NCI-H1417 (cell line): ENCODE results near the gene RGS6.

ENCODE experiments used
- DNase-seq, 3 experiments: peaks; one replicate each; lab custom pipeline; 2025; lab: John Stamatoyannopoulos, UW

Gene RGS6

DNA sequence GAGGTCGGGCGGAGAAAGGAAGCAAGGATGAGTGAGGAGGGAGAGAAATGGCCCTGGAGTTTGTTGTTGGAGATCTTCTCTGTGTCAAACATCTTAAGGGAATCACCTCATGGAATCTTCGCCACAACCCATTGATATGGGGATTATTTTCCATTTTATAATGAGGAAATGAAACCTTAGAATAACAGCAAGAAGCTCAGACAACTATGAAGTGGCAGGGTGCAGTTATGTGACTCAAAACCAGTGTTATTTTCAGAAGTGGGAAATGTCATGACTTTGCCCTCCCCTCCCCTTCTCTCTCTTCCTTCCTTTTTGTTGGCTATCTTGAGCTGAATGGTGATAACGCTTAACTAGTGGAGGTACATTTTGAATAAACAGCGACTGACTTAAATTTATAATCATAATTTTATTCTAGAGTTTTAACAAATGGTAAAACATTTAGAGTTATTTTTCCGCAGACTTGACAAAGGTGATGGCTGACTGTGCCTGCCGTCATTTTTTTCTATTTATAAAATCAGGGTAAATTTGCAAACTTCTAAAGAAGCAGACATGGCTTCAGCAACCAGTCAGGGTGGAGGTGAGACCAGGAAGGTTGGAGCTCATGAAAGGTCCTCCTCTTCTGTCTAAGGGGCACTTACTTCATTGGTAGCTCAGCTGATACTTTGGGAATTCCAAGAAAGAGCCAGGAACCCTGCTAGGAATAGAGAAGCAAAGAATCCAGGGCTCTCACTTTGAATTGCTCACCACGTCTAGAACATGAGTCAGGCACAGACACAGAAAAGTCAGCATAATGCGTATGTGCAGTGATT, 232.4 kb downstream of the RGS6 start:
- no peak for DNase-seq

DNA sequence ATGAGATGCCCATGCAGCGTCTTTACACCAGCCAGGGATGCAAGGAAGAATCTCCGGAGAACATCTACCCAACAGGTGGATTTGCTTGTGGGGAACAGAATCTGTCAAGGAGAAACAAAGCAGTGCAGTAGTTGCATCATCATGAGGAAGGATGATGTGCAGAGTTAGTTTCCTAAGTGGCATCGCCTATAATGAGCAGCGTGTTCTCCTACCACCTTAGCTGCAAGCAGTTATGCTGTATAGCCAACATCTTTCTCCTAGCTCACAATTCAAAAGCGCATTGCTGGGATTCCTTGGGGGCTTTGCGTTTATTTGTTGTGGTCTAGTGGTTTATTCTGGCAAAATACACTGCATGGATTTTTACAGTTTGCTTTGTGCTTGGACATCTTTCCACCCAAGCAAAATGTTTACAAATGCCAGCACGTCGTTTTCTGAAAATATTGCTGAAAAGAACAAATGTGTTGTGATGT, 233.0 kb downstream of the RGS6 start:
- no peak for DNase-seq

DNA sequence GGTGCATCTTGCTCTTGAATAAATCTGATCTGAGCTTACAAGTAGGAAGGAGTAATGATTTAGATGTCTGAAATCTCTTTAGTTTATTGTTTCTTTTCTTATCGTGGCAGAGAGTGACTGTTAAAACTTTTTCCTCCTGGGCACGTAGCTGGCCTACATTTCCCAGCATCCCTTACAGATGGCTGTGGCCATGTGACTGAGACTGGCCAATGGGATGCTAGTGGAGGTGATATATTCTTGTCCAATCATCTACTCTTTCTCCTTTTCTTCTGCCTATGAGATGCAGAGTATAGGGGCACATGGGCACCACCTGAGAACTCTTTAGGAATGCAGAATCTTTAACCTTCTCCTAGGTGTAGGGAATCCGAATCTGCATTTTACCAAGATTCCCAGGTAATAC, 237.3 kb downstream of the RGS6 start:
- DNase-seq, result no peak

DNA sequence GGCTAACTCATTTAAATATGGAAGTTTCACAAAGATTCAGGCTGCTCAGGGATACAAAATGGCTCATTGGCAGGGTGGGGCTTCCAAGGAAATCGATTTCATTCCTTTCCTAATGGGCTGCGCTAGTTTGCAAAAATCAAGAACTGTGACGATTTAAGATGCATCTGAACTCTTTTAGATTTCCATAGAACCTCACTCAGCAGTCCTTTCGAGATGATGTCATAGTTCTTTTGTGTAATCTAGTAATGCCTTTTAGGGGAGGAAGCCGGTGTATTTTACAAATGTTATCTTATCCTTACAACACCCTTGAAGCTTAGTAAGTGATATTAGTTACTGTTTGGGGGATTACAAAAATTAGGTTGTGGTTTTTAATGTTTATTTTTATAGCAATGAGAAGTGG, 239.8 kb downstream of the RGS6 start:
- DNase-seq, result peak in 1 of 3 experiments; percentile 11

DNA sequence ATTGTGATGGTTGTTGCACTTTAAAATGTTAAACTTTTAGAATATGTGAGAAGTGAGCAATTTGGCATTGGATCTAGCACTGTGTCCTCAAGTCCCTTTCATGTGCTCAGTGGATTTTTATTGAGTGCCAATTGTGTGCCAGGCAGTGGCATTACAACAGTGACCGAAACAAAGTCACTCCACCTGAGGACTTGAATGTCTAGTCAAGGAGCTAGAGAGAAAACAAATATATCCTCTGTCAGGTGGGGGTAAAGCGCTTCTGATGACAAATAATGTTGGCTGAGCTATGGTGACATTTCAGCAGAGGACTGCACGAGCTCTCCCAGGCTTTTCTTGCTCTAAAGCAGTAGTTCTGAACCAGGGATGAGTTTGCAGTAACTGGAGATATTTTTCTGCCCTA, 240.4 kb downstream of the RGS6 start:
- DNase-seq, result peak in 1 of 3 experiments; percentile 12

DNA sequence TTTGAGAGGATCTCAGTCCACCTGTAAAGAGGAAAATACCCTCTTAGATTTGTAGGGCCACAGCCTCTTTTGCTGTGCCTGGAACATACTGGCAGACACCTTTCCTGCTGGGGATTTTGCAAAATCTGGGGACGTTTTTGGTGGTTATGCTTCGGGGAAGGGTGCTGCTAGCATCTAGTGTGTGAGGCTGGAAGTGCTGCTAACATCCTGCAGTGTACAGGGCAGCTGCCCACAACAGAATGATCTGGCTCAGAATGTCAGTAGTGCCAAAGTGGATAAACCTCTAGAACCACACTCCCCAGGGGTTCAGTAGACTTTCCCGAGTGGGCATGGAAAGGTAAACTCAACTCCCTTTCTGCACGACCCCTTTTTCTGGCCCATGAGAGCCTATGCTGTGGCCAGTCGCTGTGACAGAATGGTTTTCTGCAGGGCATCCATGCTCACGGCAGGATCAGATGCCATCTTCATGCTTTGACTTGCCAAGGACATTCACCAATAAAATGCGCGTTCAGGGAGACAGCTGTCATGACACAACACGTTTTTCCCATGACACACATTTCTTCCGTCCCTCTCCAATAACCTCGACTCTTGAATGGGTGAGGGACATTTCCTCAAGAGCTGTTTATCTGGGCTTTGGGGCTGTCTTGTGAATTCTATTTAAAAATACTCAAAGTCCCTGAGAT, 240.9 kb downstream of the RGS6 start:
- peak in 1 of 3 experiments; percentile 8 for DNase-seq

DNA sequence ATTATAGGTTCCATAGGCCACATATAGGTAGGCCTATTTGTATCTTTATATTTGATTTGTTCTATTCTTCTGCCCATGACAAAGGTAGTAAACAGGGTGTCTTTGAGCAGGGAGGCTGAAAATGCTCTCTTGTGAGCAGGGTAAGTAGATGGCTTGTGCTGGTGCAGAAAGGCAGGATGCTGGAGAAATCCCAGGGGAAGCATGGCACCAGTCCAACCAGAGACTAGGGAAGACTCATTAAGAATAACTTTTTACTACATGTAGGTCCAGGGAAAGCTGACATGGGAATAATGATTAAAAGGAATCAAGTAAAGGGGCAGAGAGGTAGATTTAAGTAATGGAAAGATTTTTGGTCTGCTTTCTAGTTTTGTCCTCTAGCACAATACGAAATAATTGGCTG, 245.0 kb downstream of the RGS6 start:
- no peak for DNase-seq

DNA sequence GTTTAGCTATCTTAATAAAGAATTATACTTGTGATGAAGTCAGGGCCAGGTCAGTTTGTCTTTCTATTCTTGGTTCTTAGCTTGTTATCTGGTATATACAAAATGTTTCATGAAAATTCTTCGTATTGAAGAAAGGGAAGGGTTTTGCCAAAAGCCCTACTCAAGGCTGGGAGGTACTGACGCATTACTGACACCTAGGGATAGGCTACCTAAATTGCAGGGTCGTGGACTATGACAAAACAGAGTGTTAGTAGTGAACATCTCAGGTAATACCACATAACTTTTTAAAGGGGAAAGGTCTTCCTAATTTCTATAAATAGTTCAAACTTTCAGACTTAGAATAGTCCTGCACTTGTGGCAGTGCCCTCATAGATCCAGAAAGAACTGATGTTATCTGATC, 246.3 kb downstream of the RGS6 start:
- DNase-seq, result no peak

DNA sequence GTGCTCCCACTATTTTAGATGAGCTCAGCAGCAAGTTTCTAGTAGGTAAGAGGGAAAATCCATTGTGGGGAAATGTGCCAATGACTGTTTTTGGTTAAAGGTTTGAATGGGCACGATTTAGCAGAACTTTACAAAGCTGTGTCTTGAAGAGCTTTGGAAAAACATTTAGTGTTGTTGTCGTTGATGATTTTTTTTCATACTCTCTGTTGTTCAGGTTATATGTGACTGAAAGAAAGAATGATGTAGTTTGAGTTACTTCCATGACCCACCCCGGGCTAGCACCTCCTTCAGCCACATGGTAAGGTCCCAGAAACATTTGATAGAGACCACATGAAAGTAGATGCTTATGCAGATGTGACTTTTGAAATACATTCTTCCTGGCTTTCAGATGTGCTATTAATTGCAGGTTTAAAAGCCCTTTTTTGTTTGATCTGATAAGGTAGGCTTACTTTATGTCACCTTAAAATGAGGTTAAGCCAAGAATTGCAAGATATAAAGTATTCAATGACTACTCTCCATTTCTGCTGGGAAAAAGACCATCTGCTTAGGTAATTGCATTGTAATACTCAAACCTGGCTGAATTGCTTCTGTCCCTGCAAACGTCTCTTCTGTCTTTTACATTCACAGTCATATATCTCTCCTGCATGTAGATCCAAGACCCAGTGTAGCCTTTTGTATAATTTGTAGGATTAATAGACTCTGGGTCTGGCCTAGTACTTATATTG, 250.6 kb downstream of the RGS6 start:
- no peak for DNase-seq

DNA sequence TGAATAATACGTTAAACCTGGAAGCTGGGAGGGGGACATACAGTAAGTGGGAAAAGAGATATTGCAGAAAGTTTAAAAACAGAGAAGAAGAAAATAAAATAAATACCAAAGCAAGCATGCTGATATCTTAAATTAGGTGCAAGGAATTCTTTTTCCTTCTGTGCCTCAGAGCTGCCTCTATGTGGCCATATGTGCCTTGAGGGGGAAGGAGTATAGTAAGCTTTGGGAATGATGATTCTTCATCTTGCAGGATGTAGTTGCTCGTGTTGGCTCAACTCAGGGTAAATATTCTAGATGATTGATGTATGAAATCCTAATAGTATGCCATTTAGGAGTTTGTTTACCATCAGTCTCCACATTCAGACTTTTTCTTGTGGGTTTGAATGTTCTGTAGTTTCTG, 251.4 kb downstream of the RGS6 start:
- DNase-seq, result peak in 1 of 3 experiments; percentile 43

DNA sequence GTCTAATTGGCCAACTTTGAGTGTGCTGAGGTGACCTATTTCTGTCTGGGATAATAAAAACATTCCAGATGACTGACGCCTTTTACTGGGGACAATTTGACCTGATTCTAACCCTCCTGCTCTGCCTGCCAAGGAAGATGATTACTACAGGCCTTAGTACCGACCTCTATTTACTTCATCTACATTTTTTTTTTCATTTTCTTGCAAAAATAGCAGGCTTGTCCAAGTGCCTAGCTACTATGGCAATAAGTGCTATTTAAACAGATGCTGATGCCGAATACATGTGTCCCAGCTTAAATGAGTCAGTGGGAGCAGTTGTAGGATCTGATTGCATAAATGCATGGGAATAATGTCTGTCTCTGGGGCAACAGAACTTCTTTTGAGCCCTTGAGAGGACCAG, 254.3 kb downstream of the RGS6 start:
- DNase-seq, result no peak

DNA sequence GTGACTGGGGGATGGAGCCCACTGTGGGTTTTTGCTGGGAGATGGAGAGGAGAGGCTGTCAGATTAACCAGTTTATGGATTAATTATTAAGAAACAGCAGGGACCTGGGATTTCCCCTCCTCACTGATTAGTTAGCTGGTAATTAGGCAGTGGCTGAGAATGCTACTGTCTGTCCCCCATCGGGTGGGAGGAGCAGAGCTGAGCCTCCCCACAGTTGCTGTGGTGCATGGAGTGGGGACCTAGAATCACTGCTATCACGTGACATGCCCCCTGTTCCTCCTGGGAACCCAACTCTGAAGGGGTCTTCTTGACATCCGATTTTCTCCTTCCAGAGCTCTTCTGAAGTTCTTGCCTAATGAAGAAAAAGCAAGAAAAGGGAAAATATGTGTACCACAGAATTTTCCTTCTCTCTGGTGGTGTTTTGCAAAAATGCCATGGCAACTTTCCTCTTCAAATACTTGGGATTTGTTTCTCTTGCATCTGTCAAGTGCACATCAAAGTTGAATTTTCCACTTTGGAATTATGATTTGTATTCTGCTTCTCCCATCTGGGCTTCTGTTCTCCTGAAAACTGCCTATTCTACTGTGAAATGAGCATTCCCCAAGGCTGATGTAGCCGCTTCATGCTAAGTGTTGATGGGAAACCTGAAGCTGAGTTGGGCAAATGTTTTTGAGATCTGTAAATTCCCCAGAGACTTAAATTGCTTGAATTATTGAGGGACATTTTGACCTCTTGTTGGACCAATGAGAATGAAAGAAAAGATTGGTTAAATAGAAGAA, 264.2 kb downstream of the RGS6 start:
- DNase-seq, result no peak

DNA sequence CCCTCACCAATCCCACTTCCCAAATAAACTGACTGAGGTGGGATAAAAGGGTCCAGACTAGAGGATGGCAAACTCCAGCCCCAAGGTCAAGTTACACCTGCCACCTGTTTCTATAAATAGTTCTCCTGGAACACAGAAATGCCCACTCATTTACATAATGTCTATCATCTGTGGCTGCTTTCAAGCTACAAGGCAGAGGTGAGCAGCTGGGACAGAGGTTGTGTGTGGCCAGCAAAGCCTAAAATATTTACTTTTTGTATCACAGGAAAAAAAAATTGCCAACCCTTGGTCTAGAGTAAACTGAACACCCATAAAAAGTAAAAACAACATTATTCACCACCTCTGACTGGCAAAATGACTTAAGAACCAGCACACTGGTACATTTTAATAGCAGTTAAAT, 269.4 kb downstream of the RGS6 start:
- peak in 2 of 3 experiments; percentile 31 to 47 for DNase-seq

DNA sequence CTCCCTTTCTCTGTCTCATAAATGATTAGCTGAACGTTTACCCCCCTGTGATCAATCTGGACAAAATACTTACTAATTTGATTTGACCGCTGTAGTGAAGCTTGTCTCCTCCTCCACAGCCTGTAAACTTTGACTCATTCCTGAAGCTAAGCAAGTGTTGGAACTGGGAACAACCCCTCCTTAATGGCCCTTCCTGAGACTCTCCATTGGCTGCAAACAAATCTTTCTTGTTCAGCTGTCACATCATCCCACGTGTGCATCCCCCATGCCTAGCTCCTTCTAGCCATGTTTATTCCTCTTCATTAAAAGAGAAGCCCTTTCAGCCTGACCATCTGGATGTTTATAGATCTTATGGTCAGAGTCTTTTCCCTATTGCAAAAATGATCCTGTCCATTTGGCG, 281.2 kb downstream of the RGS6 start:
- no peak for DNase-seq

DNA sequence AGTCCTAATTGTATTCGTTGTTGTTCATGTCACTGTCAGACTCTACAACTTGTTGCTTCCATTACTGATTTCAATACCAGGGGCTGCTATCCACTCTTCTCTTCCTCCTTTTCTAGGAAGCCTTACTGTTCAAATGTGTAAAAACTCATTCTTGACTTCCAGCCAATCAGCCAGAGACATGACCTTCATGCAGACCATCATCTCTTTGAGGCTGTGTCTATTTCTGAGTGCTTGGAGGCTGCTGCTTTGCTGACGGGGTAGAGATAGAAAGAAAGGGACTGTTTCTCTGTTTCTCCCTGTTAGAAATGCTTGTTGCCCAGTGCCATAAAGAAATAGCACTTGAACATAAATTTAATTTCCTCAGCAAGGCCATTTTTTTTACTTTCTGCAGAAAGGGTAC, 282.9 kb downstream of the RGS6 start:
- no peak for DNase-seq

DNA sequence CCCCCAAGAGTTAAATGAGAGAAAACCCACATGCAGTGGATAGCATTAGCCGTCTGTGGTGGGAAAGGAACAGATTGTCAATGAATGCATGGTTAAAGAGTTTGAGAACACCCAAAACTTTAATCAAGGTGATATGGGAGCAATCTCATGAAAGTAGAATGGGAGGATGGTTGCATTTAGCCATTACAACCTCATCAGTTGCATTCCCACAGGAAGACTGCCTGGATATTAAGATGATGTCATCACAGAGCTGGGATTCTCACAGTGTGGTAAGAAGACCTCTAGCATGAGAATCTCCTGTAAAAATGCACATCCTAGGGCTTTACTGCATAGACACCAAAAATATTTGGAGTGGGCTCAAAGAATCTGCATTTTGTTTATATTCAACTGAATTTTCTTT, 284.9 kb downstream of the RGS6 start:
- DNase-seq, result no peak

DNA sequence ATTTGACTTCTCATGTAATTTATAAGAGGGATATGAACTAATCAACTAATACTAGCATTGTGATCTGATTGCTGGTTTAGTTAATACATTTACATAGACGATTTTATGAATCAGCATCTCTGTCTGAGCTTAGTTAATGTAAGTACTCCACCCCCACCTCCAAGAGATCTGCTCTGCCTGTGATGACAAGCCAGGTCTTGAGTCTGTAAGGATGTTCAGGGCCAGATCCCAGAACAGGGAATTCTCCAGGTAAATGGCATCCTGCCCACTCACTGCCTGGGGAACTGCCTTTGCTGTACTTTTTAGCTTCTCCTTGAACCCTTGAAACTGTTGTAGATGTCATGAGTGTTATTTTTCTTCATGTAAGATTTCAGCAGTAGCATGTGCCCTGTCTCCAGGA, 289.8 kb downstream of the RGS6 start:
- no peak for DNase-seq

DNA sequence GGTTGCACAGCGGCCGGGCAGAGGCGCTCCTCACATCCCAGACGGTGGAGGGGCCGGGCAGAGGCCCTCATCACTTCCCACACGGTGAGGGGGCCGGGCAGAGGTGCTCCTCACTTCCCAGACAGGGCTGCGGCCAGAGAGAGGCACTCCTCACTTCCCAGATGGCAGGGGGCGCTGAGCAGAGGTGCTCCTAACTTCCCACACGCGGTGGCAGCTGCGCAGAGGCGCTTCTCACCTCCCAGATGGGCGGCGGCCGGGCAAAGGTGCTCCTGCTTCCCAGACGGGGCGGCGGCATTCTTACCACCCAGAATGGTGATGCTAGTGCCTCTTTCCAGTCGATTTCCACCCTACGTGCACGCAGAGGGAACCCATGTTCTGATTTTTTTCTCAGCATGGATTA, 304.4 kb downstream of the RGS6 start:
- DNase-seq, result no peak

DNA sequence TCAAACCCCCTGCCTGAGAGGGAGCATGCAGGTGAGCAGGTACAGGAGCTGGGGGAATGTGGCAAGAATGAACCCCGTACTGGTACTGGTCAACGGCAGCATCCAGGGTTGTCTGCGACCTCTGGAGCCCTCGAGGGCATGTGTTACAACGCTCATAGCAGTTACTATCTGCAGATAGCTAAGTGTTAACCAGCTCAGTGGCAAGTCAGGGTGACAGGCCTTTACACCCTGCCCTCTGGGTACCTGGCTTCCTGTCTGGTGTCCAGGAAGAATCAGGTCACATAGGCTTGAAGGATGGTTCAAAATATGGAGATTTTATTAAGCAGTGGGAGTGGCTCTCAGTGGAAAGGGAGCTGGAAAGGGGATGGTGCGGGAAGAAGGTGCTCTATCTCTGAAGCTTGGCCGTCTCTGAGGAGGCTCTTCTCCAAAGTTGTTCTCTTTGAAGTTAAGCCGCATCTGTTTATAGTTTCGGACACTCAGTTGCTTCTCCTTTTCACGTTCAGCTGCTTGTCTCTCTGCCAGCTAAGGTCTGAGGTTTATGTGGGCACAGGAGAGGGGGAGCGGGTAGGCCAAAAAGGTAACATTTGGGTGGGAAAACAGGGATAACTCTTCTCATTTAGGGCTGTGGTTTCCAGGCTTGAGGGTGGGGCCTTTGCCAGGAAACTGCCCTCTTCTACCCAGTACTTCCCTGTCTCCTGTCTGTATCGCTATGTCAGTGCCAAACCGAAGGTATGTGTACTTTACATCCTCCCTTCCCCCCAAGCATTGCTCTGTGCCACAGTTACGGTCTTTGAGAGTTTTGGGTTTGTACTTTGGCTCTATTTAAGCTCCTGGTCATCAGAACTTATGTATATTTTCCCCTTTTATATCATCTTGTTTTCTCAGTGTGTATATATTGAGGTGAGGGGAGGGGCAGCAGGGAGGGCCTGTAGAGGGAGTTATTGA, 305.8 kb downstream of the RGS6 start:
- DNase-seq, result no peak

DNA sequence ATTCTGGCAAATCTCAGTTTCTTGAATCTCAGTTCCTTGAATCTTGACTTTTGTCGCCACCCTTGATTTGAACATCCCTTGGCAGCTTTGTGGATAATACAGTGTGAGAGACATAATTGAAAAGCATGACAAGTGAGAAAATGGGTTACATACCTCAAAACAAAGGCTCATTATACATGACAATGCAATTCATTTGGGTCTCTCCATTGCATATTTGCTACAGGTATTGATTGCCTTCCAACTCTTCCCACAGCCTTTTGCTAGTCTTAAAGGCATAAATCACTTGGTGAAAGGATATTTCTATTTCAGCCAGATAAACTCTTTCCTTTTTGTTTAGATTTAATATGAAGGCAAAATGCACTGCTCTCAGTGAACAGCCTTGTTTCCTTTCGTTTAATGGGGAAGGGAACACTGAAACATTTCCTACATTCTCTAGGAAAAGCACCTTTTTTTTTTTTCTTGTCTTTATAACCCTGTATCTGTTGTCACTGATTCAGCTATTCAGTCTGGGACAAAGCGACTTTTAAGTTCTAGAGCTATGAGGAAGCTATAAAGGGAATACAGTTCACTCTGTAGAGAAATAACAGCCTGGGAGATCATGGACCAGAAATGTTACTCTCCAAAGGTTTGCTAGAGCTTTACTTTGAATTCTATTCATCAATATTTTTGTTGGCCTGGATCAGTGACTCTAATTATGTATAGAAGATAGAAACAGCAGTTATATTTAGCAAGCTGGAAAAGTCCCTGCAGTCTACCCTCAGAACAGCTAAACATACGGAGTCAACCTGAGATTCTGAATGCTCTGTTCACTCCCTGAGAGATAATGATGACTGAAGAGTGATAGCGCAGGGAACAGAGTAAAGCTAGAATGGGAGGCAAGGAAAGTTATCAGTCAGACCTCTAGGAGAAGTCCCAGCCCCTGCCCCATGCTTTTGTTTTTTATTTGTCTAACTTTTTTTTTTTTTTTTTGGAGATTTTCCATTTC, 311.4 kb downstream of the RGS6 start:
- no peak for DNase-seq
